HCT116 (cell line): Measurements from ENCODE around the gene DUSP3.

Experiments
- CEBPB ChIP-seq: IDR thresholded peaks from 2 replicates; pipeline ENCODE4 v1.6.1; 2012; ENCODE audit warnings: low read depth
- EGR1 ChIP-seq: IDR thresholded peaks from 2 replicates; pipeline ENCODE4 v1.6.1; 2012; ENCODE audit warnings: low read depth
- ELF1 ChIP-seq: IDR thresholded peaks from 2 replicates; pipeline ENCODE4 v1.6.1; 2012; ENCODE audit warnings: low read depth, borderline replicate concordance
- EZH2 ChIP-seq: fragments of 200-600 bp; sonication (generic); IDR thresholded peaks from 2 replicates; pipeline ENCODE4 v1.6.1; 2017; ENCODE audit warnings: antibody characterized with exemption, mixed run types
- EZH2phosphoT487 ChIP-seq: fragments of 200-600 bp; IDR thresholded peaks from 2 replicates; pipeline ENCODE4 v1.6.1; 2018; ENCODE audit warnings: antibody characterized with exemption, borderline replicate concordance
- POLR2A ChIP-seq: IDR thresholded peaks from 2 replicates; pipeline ENCODE4 v1.7.0; 2011; ENCODE audit warnings: borderline replicate concordance; ENCODE audit not compliant: insufficient read depth, insufficient read length; ENCODE audit errors: extremely low read depth
- POLR2AphosphoS5 ChIP-seq: IDR thresholded peaks from 2 replicates; pipeline ENCODE4 v1.6.1; 2011; ENCODE audit warnings: mild to moderate bottlenecking, low read depth, low read length, moderate library complexity
- SIN3A ChIP-seq: IDR thresholded peaks from 2 replicates; pipeline ENCODE4 v1.6.1; 2012; ENCODE audit warnings: low read depth
- SP1 ChIP-seq: IDR thresholded peaks from 2 replicates; pipeline ENCODE4 v1.6.1; 2012; ENCODE audit warnings: low read depth
- ZNF274 ChIP-seq: fragments of 200-500 bp; sonication (Bioruptor generic); IDR thresholded peaks from 2 replicates; pipeline ENCODE4 v1.6.1; 2014; ENCODE audit warnings: mild to moderate bottlenecking, low read depth, low read length, inconsistent platforms
- TF ChIP-seq, protein P1 (sequence below), 3 experiments: fragments of 200-600 bp in 1 of 3; sonication (generic) in 1 of 3; IDR thresholded peaks in 2 of 3; conservative IDR thresholded peaks in 1 of 3; 2 replicates each; pipeline ENCODE4 v1.5.1; 2012 to 2017; ENCODE audit warnings: low read depth in 2 of 3, low read length in 2 of 3, antibody characterized with exemption in 1 of 3, borderline replicate concordance in 1 of 3, control low read depth in 1 of 3, mild to moderate bottlenecking in 1 of 3, mixed read lengths in 1 of 3, mixed run types in 1 of 3, moderate library complexity in 1 of 3; ENCODE audit not compliant: insufficient read depth in 1 of 3
- TF ChIP-seq, protein P2 (sequence below): IDR thresholded peaks from 2 replicates; pipeline ENCODE4 v1.6.1; 2012; ENCODE audit warnings: low read depth

DNA sequence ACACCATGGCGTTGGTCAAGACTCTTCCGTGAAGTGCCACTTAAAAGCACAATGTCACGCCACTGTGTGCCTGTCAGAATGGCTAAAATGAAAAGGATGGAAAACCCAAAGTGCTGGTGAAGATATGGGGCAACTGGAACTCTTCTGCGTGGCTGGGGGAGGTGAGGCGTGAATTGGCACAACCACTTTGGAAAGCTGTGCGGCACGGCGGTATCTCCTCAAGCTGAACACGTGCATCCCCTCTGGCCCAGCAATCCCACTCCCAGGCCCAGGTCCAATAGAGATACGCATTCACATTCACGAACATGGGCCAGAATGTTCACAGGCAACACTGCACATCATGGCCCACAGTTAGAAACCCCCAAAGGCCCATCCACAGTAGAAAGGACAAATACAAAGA, 8.9 kb downstream of the DUSP3 start:
- TF ChIP-seq, protein P1, sequence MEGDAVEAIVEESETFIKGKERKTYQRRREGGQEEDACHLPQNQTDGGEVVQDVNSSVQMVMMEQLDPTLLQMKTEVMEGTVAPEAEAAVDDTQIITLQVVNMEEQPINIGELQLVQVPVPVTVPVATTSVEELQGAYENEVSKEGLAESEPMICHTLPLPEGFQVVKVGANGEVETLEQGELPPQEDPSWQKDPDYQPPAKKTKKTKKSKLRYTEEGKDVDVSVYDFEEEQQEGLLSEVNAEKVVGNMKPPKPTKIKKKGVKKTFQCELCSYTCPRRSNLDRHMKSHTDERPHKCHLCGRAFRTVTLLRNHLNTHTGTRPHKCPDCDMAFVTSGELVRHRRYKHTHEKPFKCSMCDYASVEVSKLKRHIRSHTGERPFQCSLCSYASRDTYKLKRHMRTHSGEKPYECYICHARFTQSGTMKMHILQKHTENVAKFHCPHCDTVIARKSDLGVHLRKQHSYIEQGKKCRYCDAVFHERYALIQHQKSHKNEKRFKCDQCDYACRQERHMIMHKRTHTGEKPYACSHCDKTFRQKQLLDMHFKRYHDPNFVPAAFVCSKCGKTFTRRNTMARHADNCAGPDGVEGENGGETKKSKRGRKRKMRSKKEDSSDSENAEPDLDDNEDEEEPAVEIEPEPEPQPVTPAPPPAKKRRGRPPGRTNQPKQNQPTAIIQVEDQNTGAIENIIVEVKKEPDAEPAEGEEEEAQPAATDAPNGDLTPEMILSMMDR (IDR thresholded peaks at IDR 0.05 in 2 of 3, conservative IDR thresholded peaks at IDR 0.05 in 1 of 3; ENCODE audit: borderline replicate concordance in 1 of 3, insufficient read depth in 1 of 3, low read depth in 2 of 3, low read length in 2 of 3), result no peak
- TF ChIP-seq POLR2A, result no peak
- no peak for TF ChIP-seq POLR2AphosphoS5
- TF ChIP-seq ZNF274, result no peak
- no peak for TF ChIP-seq SP1
- TF ChIP-seq, protein P2, sequence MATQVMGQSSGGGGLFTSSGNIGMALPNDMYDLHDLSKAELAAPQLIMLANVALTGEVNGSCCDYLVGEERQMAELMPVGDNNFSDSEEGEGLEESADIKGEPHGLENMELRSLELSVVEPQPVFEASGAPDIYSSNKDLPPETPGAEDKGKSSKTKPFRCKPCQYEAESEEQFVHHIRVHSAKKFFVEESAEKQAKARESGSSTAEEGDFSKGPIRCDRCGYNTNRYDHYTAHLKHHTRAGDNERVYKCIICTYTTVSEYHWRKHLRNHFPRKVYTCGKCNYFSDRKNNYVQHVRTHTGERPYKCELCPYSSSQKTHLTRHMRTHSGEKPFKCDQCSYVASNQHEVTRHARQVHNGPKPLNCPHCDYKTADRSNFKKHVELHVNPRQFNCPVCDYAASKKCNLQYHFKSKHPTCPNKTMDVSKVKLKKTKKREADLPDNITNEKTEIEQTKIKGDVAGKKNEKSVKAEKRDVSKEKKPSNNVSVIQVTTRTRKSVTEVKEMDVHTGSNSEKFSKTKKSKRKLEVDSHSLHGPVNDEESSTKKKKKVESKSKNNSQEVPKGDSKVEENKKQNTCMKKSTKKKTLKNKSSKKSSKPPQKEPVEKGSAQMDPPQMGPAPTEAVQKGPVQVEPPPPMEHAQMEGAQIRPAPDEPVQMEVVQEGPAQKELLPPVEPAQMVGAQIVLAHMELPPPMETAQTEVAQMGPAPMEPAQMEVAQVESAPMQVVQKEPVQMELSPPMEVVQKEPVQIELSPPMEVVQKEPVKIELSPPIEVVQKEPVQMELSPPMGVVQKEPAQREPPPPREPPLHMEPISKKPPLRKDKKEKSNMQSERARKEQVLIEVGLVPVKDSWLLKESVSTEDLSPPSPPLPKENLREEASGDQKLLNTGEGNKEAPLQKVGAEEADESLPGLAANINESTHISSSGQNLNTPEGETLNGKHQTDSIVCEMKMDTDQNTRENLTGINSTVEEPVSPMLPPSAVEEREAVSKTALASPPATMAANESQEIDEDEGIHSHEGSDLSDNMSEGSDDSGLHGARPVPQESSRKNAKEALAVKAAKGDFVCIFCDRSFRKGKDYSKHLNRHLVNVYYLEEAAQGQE, result no peak
- no peak for TF ChIP-seq EZH2phosphoT487
- no peak for TF ChIP-seq EZH2
- no peak for TF ChIP-seq CEBPB
- TF ChIP-seq SIN3A, result no peak
- TF ChIP-seq ELF1, result no peak
- TF ChIP-seq EGR1, result no peak
